Omental fat pad (tissue), 4 donors: ENCODE data around the gene TRMT2A. TPM values are rescaled to one million over a fixed set of nuclear protein-coding genes. Genes with fewer than 3 reads are reported as not detected.

Source experiments
- ATAC-seq: fragments of 150-250 bp; one replicate; pipeline ENCODE4 v1.9.1; 2016; ENCODE audit warnings: mild to moderate bottlenecking, moderate library complexity; ENCODE audit not compliant: low FRiP score
- DNase-seq: peaks from one replicate; pipeline ENCODE4 v3.0.0-alpha.2; 2019; ENCODE audit warnings: low spot score
- CTCF ChIP-seq, 3 donors: fragments of 450-650 bp; IDR thresholded peaks; one replicate each; pipeline ENCODE4 v1.5.1; 2016 to 2017; ENCODE audit warnings: antibody characterized with exemption in 3 of 3, mild to moderate bottlenecking in 3 of 3, moderate library complexity in 2 of 3
- total RNA-seq, 4 donors: library from RNA; depleted of rRNA; stranded (reverse); fragments of >200 nt; gene quantifications; one replicate each; pipeline ENCODE4 v1.1.0, GENCODE V29; 2016

TRMT2A gene
- total RNA-seq, 4 donors from 2014 or later, result 32.4 to 58.5 (median 49.0) TPM

- DNase-seq (no peak), ATAC-seq (no peak)
- TF ChIP-seq CTCF (IDR thresholded peaks at IDR 0.05), result no peak
These were observed 32.5 kb upstream of the TRMT2A start for GRCh38 chr22:20149257-20150250.

- TF ChIP-seq CTCF (IDR thresholded peaks at IDR 0.05), result no peak
- no peak for ATAC-seq
- DNase-seq, result no peak
These were observed 31.4 kb upstream of the TRMT2A start for GRCh38 chr22:20148414-20148813.

GRCh38 chr22:20147237-20147988 is 30.4 kb upstream of the TRMT2A start:
- ATAC-seq (no peak), DNase-seq (no peak)
- no peak for TF ChIP-seq CTCF (IDR thresholded peaks at IDR 0.05)

- TF ChIP-seq CTCF (IDR thresholded peaks at IDR 0.05), result no peak
- DNase-seq (no peak), ATAC-seq (no peak)
These were observed 29.8 kb upstream of the TRMT2A start for GRCh38 chr22:20146777-20147176.

- no peak for TF ChIP-seq CTCF (IDR thresholded peaks at IDR 0.05)
- DNase-seq, result no peak
- no peak for ATAC-seq
These were observed 28.8 kb upstream of the TRMT2A start for GRCh38 chr22:20145832-20146223.

GRCh38 chr22:20145206-20145831 is 28.3 kb upstream of the TRMT2A start:
- ATAC-seq, result no peak
- no peak for DNase-seq
- no peak for TF ChIP-seq CTCF (IDR thresholded peaks at IDR 0.05)
